D721Med (cell line): ENCODE results near the gene TPCN1.
A peak's percentile ranks its signal among the peaks of the same experiment; 100 is the strongest.

Experiments
- DNase-seq: peaks from one replicate; pipeline ENCODE4 v3.0.0; 2011; ENCODE audit warnings: low spot score; ENCODE audit not compliant: insufficient read length
- FAIRE-seq: peaks from 2 replicates; lab custom pipeline; 2011; peaks lifted over from hg19 to GRCh38; lab: Jason Lieb, UNC
- CTCF ChIP-seq: IDR thresholded peaks from 2 replicates; pipeline ENCODE4 v1.5.1; 2012; ENCODE audit warnings: mild to moderate bottlenecking, control low read depth; ENCODE audit not compliant: insufficient read depth; ENCODE audit errors: missing control alignments

The TPCN1 gene

DNA sequence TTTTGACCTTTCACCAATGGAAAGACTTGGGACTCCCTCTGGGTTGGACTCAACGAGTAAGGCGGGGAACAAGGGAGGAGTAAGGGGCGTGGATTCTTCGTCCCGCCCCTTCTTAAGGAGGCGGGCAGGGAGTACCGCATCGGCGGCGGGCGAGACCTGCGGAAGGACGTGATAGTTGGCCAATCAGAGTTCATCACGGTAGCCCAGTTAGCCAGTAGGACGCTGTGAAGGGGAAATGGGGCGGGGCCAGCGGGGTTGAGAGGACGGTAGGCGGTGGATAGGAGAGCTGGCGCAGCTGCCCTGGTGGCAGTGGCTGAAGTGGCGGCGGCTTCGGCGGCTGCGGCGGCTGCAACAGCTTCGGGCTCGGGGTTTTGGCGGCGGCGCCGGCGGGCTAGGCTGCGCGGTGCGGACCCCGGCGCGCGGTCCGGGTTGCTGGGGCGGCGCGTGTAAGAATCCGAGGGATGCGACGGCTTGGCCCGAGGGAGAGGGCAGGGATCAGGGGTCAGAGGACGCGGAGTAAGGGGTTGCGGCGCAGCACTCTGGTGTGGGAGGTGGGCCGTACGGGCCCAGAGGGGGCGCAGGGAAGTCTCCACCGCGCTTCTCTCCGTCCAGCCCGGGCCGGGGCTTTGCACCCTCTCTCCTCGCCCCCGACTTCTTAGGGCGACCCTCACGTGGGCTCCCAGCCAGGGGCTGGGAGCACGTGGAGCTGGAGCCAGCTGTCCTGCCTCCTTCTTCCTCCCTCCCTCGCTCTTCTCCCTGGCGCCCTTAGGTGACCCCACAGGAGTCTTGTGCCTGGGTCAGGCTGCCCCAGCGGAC, at the start of gene TPCN1:
Gene TPCN1 (plus strand): TSS at position 284 of the 816 bp plus-strand sequence. CDS start 5,389 bp downstream, outside the sequence.
- DNase-seq = peak; percentile 84
- TF ChIP-seq CTCF = no peak
- FAIRE-seq = no peak

- DNase-seq (no peak), FAIRE-seq (no peak)
- no peak for TF ChIP-seq CTCF
Measured at GRCh38 chr12:113171543-113171942, 49.7 kb upstream of the TPCN1 start.

GRCh38 chr12:113172185-113172584, 49.1 kb upstream of the TPCN1 start:
- no peak for TF ChIP-seq CTCF
- DNase-seq = no peak
- no peak for FAIRE-seq

- TF ChIP-seq CTCF = no peak
- FAIRE-seq (no peak), DNase-seq (no peak)
Measured at GRCh38 chr12:113173081-113173698, 48.1 kb upstream of the TPCN1 start.

DNA sequence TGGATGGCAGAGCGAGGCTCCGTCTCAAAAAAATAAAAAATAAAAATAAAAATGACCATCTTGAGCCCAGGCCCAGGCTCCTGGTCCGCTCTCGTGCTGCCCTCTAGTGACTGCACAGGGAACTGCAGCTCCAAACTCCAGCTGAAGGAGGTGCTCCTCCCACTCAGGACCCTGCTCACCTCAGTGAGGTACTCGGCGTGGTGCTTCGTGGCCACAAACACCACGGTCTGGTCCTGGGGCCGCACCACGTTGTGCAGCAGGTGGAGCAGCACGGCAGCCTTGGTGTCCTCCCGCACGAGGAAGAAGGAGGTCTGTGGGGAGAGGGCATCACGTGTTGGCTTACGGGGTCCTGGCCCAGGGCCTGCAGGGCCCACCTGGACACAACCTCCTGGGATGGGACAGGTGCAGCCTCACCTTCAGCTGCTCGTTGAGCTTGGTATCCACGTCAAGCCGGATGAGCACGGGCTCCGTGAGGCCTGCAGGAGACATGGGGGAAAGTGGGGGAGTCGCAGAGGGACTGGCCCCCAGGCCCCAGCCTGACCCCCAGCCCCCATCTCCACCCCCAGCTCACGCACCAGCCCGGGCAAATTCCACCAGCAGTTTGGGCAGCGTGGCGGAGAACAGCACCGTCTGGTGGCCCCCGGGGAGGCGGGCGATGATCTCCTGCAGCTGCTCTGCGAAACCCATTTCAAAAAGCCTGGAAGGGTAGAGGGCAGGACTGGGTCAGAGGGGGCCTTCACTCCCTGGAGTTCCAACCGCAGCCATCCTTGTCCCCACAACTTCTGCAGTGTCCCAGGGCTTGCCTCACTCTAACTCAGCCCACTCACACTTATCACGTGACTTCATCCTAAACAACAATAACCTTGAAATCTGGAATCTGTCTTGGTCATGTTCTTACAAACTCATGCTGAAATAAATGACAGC, 46.5 kb upstream of the TPCN1 start:
- peak; percentile 88 for TF ChIP-seq CTCF
- FAIRE-seq (no peak), DNase-seq (peak; percentile 88)

DNA sequence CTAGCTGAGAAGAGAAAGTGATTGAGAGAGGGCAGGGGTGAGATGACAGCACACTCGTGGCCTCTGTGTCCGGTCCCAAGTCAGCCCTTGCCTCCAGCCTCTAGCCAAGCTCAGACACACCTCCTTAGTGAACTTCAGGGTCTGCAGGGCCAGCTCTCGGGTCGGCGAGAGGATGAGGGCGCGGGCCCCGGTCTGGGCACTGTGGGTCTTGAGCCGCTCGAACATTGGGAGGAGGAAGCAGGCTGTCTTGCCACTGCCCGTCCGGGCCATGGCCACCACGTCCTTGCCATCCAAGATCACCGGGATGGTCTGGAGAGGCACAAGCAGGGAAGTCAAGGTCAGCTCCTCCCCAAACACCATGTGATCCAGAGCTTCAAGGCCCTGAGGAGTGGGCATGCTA, 42.2 kb upstream of the TPCN1 start:
- no peak for TF ChIP-seq CTCF
- no peak for FAIRE-seq
- no peak for DNase-seq
